Gastroesophageal sphincter (tissue), 4 donors: ENCODE results near the gene TNK2. TPM values are rescaled to one million over a fixed set of nuclear protein-coding genes. Genes with fewer than 3 reads are reported as not detected.

Source experiments
- ATAC-seq: fragments of 150-250 bp; one replicate; pipeline ENCODE4 v1.9.1; 2016; ENCODE audit warnings: mild to moderate bottlenecking, moderate library complexity
- H3K27ac ChIP-seq, 4 donors: fragments of 200-600 bp; sonication (generic) in 3 of 4; 1 replicate in 3 of 4; 2 replicates in 1 of 4; pipeline ENCODE4 v1.5.1; 2016 to 2019
- H3K27me3 ChIP-seq: fragments of 200-600 bp; sonication (generic); one replicate; pipeline ENCODE4 v1.5.1; 2019
- H3K36me3 ChIP-seq, 2 donors: fragments of 200-600 bp; sonication (generic); one replicate each; pipeline ENCODE4 v1.5.1; 2019; ENCODE audit warnings: control low read depth in 1 of 2
- H3K4me1 ChIP-seq, 3 donors: fragments of 200-600 bp; sonication (generic); 1 replicate in 2 of 3; 2 replicates in 1 of 3; pipeline ENCODE4 v1.5.1; 2016 to 2019; ENCODE audit warnings: control low read depth in 2 of 3
- H3K4me3 ChIP-seq, 2 donors: fragments of 200-600 bp; sonication (generic); one replicate each; pipeline ENCODE4 v1.5.1; 2019; ENCODE audit warnings: mild to moderate bottlenecking in 1 of 2, moderate library complexity in 1 of 2
- H3K9me3 ChIP-seq, 3 donors: fragments of 200-600 bp; sonication (generic); one replicate each; pipeline ENCODE4 v1.5.1; 2017 to 2019; ENCODE audit warnings: control low read depth in 2 of 3
- EP300 ChIP-seq: sonication (generic); formaldehyde crosslinking; IDR thresholded peaks from one replicate; pipeline ENCODE4 v1.6.1; 2017; ENCODE audit warnings: antibody characterized with exemption, mild to moderate bottlenecking
- POLR2A ChIP-seq, 2 donors: fragments of 450-650 bp; IDR thresholded peaks; one replicate each; pipeline ENCODE4 v1.6.1; 2017; ENCODE audit warnings: antibody characterized with exemption in 2 of 2, mild to moderate bottlenecking in 2 of 2, moderate library complexity in 1 of 2
- POLR2AphosphoS5 ChIP-seq: sonication (generic); formaldehyde crosslinking; IDR thresholded peaks from one replicate; pipeline ENCODE4 v1.6.1; 2017; ENCODE audit warnings: antibody characterized with exemption
- WGBS, 2 donors: methylation state at CpG; one replicate each; pipeline ENCODE4 v1.1.5; 2018; ENCODE audit warnings: low coverage in 1 of 2; 5-methylcytosine and 5-hydroxymethylcytosine counted together
- total RNA-seq, 4 donors: library from RNA; depleted of rRNA; stranded (reverse); fragments of >200 nt; gene quantifications; one replicate each; pipeline ENCODE4 v1.1.0, GENCODE V29; 2016
- TF ChIP-seq, protein P1 (sequence below), 4 experiments: fragments of 200-600 bp in 2 of 4; fragments of 450-650 bp in 2 of 4; sonication (generic) in 1 of 4; IDR thresholded peaks; one replicate each; pipeline ENCODE4 v1.5.1; 2017 to 2019; ENCODE audit warnings: antibody characterized with exemption in 4 of 4, mild to moderate bottlenecking in 2 of 4, moderate library complexity in 2 of 4

The TNK2 gene
- total RNA-seq, 4 donors from 2014 or later, result 14.5 to 28.8 (median 23.9) TPM

DNA sequence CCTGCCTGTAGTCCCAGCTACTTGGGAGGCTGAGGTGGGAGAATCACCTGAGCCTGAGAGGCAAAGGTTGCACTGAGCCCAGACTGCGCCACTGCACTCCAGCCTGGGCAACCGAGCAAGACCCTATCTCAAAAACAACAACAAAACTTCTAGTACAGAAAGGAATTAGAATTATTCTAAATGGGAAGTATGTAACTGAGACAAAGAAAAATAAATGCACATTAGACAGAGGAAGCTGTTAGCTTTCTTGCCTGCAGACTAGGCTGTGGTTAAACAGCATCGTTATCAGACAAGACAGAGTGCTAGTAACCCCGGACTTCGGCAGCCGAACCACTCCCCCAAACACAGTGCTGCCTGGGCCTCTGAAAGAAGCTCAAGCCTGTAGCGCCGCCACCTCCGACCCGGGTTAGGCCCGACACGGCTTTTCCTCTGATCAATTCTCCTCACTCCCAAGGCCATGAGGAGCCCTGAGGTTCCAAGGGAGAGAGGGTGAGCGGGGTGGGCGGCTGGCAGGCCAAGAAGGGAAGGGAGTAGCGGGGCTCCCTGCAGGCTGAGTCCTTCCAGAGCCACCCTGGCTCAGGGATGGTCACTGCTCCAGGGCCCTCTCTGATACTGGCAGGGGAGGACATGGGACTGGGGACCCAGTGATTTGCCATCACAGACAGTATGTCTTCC, 51.8 kb downstream of the TNK2 start:
- TF ChIP-seq, protein P1, sequence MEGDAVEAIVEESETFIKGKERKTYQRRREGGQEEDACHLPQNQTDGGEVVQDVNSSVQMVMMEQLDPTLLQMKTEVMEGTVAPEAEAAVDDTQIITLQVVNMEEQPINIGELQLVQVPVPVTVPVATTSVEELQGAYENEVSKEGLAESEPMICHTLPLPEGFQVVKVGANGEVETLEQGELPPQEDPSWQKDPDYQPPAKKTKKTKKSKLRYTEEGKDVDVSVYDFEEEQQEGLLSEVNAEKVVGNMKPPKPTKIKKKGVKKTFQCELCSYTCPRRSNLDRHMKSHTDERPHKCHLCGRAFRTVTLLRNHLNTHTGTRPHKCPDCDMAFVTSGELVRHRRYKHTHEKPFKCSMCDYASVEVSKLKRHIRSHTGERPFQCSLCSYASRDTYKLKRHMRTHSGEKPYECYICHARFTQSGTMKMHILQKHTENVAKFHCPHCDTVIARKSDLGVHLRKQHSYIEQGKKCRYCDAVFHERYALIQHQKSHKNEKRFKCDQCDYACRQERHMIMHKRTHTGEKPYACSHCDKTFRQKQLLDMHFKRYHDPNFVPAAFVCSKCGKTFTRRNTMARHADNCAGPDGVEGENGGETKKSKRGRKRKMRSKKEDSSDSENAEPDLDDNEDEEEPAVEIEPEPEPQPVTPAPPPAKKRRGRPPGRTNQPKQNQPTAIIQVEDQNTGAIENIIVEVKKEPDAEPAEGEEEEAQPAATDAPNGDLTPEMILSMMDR (IDR thresholded peaks at IDR 0.05), result no peak
- no peak for TF ChIP-seq POLR2AphosphoS5
- TF ChIP-seq EP300, result no peak
- TF ChIP-seq POLR2A (IDR thresholded peaks at IDR 0.05), result no peak
- Histone ChIP-seq H3K4me3 (no peak overlapping the region), H3K36me3 (no peaks in the 10 kb centered on the region), H3K9me3 (no peaks in the 10 kb centered on the region), H3K27me3 (no peaks in the 10 kb centered on the region), H3K27ac (no peak overlapping the region), H3K4me1 (peaks cover 0 to 14% (median 0%) of the 10 kb centered on the region in 3 donors)
- ATAC-seq, result no peak
- 50 to 86% methylated on average over 2 to 3 of the region's 15 CpGs for WGBS, 2 donors

DNA sequence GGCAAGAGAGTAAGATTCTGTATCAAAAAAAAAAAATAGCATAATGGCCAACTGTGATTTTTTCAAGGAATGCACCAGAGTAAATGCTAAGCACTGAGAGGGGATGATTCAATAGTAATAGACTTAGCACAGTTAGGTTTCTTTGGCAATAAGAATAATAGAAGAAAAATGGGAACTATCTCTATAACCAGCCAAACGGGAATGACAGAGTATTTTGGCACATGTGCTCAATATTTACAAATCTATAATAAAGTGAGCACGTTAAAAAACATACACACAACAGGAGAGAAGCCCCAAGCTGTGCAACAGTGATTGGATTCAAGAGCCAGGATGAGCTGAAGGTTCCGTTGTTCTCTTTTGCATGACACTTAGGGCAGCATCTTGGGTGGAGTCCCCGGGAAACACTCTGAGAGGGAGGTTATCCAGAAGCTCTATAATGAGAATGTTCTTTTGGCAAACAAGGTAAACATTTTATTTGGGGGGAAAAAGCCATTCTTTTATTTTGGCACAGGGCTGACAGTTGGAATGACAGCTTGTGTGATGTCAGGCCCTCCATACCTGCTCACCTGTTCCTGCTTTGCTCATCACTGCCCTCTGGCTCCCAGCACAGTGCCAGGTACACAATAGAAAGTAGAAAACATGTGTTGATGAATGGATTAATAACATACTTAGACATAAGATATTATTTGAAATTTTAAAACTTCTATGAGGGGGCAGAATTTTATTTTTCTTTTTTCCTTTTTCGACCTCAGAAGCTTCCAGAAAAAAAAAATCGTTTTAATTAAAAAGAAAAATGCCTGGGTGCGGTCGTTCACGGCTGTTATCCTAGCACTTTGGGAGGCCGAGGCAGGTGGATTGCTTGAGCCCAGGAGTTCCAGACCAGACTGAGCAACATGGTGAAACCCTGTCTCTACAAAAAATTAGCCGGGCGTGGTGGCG, 52.6 kb downstream of the TNK2 start:
- WGBS, 2 donors, result 76 to 78% methylated on average over 10 to 13 of the region's 13 CpGs
- no peaks in the 10 kb centered on the region for H3K27me3 ChIP-seq
- ATAC-seq, result no peak

DNA sequence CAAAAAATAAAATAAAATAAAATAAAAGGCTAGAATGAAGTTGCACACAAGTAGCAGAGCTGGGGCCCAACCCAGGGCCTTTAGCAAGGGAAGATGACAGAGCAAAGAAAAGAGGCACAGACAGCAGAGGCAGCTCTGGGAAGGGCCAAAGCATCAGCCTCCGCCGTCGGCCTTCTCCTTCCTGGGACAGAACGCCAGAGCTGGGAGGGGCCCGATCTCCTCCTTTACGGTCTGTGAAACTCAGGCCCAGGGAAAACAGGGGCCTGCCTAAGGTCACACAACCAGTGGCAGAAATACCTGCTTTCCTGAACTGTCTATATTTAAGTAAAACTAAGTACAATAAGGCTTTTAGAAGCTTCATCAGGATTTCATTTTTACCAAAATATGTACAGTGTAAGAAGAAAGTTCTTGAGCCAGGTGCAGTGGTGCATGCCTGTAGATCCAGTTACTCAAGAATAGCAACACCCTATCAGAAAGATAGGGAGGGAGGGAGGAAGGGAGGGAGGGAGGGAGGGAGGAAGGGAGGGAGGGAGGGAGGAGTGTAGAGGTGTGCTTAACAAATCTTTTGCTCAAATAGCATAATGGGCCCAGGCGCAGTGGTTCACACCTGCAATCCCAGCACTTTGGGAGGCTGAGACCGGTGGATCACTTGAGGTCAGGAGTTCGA, 53.6 kb downstream of the TNK2 start:
- ATAC-seq, result no peak
- Histone ChIP-seq H3K27me3 (no peaks in the 10 kb centered on the region), H3K9me3 (no peaks in the 10 kb centered on the region), H3K27ac (no peak overlapping the region), H3K36me3 (no peaks in the 10 kb centered on the region), H3K4me3 (no peak overlapping the region), H3K4me1 (peaks cover 0 to 17% (median 0%) of the 10 kb centered on the region in 3 donors)
- WGBS, 2 donors, result 90 to 100% methylated on average over 6 of the region's 9 CpGs
- TF ChIP-seq POLR2AphosphoS5 (no peak), EP300 (no peak), POLR2A (IDR thresholded peaks at IDR 0.05) (no peak)
- TF ChIP-seq, protein P1 (IDR thresholded peaks at IDR 0.05), result no peak

More for the DNA sequence above, 52.6 kb downstream of the TNK2 start:
- TF ChIP-seq POLR2A (IDR thresholded peaks at IDR 0.05) (no peak), EP300 (no peak), POLR2AphosphoS5 (no peak)
- TF ChIP-seq, protein P1 (IDR thresholded peaks at IDR 0.05), result no peak
- Histone ChIP-seq H3K9me3 (no peaks in the 10 kb centered on the region), H3K27ac (no peak overlapping the region), H3K4me1 (peaks cover 0 to 21% (median 0%) of the 10 kb centered on the region in 3 donors), H3K36me3 (no peaks in the 10 kb centered on the region), H3K4me3 (no peak overlapping the region)

DNA sequence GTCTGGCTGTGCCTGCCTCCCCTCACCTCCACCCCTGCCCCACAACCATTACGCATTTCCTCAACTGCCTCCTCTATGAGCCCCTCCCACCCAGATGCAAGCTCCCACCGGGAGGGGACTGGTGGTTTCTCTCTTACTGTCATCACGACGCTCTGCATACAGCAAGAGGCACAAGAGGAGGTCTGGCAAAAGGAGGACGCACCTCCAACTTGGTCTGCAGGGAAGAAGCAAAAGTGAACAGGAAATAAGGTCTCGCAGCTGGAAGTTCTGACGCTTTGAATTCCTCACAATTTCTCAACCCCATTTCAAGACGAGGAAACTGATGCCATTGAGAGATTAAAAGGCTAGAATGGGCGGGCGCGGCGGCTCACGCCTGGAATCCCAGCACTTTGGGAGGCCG, 54.4 kb downstream of the TNK2 start:
- ATAC-seq, result no peak
- no peak for TF ChIP-seq POLR2A (IDR thresholded peaks at IDR 0.05)
- no peak for TF ChIP-seq EP300
- TF ChIP-seq POLR2AphosphoS5, result no peak
- TF ChIP-seq, protein P1 (IDR thresholded peaks at IDR 0.05), result no peak
- no peaks in the 10 kb centered on the region for H3K9me3 ChIP-seq
- peaks cover 0 to 9% (median 0%) of the 10 kb centered on the region in 3 donors for H3K4me1 ChIP-seq
- no peaks in the 10 kb centered on the region for H3K27me3 ChIP-seq
- no peaks in the 10 kb centered on the region for H3K36me3 ChIP-seq
- no peak overlapping the region for H3K4me3 ChIP-seq
- 83% methylated on average over 11 of the region's 14 CpGs; no CpG with 5 or more reads in 1 of the 2 donors for WGBS, 2 donors
- H3K27ac ChIP-seq, result no peak overlapping the region
